HCT116 (cell line): ENCODE data around the gene ENHO. TPM values are rescaled to one million over a fixed set of nuclear protein-coding genes. Genes with fewer than 3 reads are reported as not detected.

Experiments used
- ATAC-seq: fragments of 200-7000 bp; cut with Tn5 transposase; 2 replicates; pipeline ENCODE4 v1.9.1; 2020; ENCODE audit warnings: mild to moderate bottlenecking, moderate library complexity
- BruUV-seq: library from RNA; stranded (reverse); fragments of 400-500 nt; replicated peaks from 2 replicates; lab custom pipeline; 2021; lab: Mats Ljungman, UMichigan
- CTCF ChIA-PET: fragments of 300-600 bp; sonication (Branson Sonifier 250); formaldehyde crosslinking; loops from one replicate; lab custom pipeline; 2021; ENCODE audit warnings: antibody characterized with exemption; lab: Charles Lee
- POLR2A ChIA-PET: fragments of 300-600, 350-600 bp; sonication (Branson Sonifier 250); formaldehyde crosslinking; loops from one replicate; lab custom pipeline; 2021; ENCODE audit warnings: antibody characterized with exemption; lab: Charles Lee
- RAD21 ChIA-PET, 2 experiments: fragments of 300-600 bp; sonication (Branson Sonifier 250); formaldehyde crosslinking; loops; one replicate each; lab custom pipeline; 2023; ENCODE audit warnings: low total read pairs in 2 of 2; ENCODE audit not compliant: uncharacterized antibody in 2 of 2, unreplicated experiment in 2 of 2, low non-redundant PET in 1 of 2; lab: Charles Lee
- DNase-seq: peaks from one replicate; pipeline ENCODE4 v3.0.0-alpha.2; 2010; ENCODE audit warnings: low read depth, low spot score
- H2AFZ ChIP-seq: fragments of 200-600 bp; shearing (Covaris generic), sonication (generic); 2 replicates; pipeline ENCODE4 v1.6.1; 2017; ENCODE audit warnings: low read depth, mixed run types, mixed read lengths, antibody characterized with exemption, low read length; ENCODE audit not compliant: poor library complexity, severe bottlenecking
- H3K27ac ChIP-seq: 2 replicates; pipeline ENCODE4 v1.5.1; 2012; ENCODE audit warnings: low read depth, low read length
- H3K27me3 ChIP-seq: fragments of 200-600 bp; sonication (generic); 2 replicates; pipeline ENCODE4 v1.6.1; 2016; ENCODE audit warnings: mixed run types, low read length, mixed read lengths; ENCODE audit not compliant: insufficient read depth
- H3K36me3 ChIP-seq, 2 experiments: fragments of 200-500 bp in 1 of 2; fragments of 200-600 bp in 1 of 2; sonication (Bioruptor generic) in 1 of 2; sonication (generic) in 1 of 2; 2 replicates each; pipeline versions ENCODE4 v1.5.1 to v1.6.1; 2014 to 2016; ENCODE audit warnings: low read length in 2 of 2, inconsistent platforms in 1 of 2, mixed read lengths in 1 of 2, mixed run types in 1 of 2; ENCODE audit not compliant: insufficient read depth in 2 of 2, control insufficient read depth in 1 of 2
- H3K4me1 ChIP-seq, 2 experiments: fragments of 200-600 bp in 1 of 2; sonication (generic) in 1 of 2; 2 replicates each; pipeline versions ENCODE4 v1.5.1 to v1.6.1; 2012 to 2017; ENCODE audit warnings: low read length in 2 of 2, inconsistent platforms in 1 of 2, mild to moderate bottlenecking in 1 of 2, mixed read lengths in 1 of 2, mixed run types in 1 of 2, moderate library complexity in 1 of 2; ENCODE audit not compliant: insufficient read depth in 2 of 2, control insufficient read depth in 1 of 2
- H3K4me2 ChIP-seq: fragments of 200-600 bp; sonication (generic); 2 replicates; pipeline ENCODE4 v1.6.1; 2017; ENCODE audit warnings: mixed run types, low read length, mixed read lengths
- H3K4me3 ChIP-seq, 2 experiments: fragments of 200-600 bp in 1 of 2; sonication (generic) in 1 of 2; replicated peaks in 1 of 2; 2 replicates each; pipeline ENCODE4 v1.5.1; 2011 to 2016; ENCODE audit warnings: low read length in 2 of 2, control low read depth in 1 of 2, low read depth in 1 of 2, mild to moderate bottlenecking in 1 of 2, mixed read lengths in 1 of 2, mixed run types in 1 of 2
- H3K79me2 ChIP-seq: fragments of 200-600 bp; sonication (generic); 2 replicates; pipeline ENCODE4 v1.6.1; 2017; ENCODE audit warnings: mild to moderate bottlenecking, mixed run types, low read length, moderate library complexity, mixed read lengths; ENCODE audit not compliant: insufficient read depth
- H3K9ac ChIP-seq: fragments of 200-600 bp; sonication (generic); 2 replicates; pipeline ENCODE4 v1.6.1; 2016; ENCODE audit warnings: low read length, mixed read lengths
- H3K9me2 ChIP-seq: fragments of 200-600 bp; sonication (generic), shearing (Covaris generic); 2 replicates; pipeline ENCODE4 v1.6.1; 2017; ENCODE audit warnings: mixed run types, mild to moderate bottlenecking, moderate library complexity; ENCODE audit not compliant: insufficient read depth
- H3K9me3 ChIP-seq, 2 experiments: fragments of 200-500 bp in 1 of 2; fragments of 200-600 bp in 1 of 2; sonication (Bioruptor generic) in 1 of 2; sonication (generic) in 1 of 2; 2 replicates each; pipeline ENCODE4 v1.6.1; 2014 to 2017; ENCODE audit warnings: low read length in 2 of 2, mixed read lengths in 2 of 2, inconsistent platforms in 1 of 2, low read depth in 1 of 2, mild to moderate bottlenecking in 1 of 2, mixed run types in 1 of 2, moderate library complexity in 1 of 2; ENCODE audit not compliant: control insufficient read depth in 1 of 2, insufficient read depth in 1 of 2
- H4K20me1 ChIP-seq: fragments of 200-600 bp; sonication (generic), shearing (Covaris generic); 2 replicates; pipeline ENCODE4 v1.6.1; 2017; ENCODE audit warnings: mixed run types, mild to moderate bottlenecking, moderate library complexity; ENCODE audit not compliant: insufficient read depth
- CBX3 ChIP-seq: IDR thresholded peaks from 2 replicates; pipeline ENCODE4 v1.6.1; 2012; ENCODE audit warnings: low read depth
- CEBPB ChIP-seq: IDR thresholded peaks from 2 replicates; pipeline ENCODE4 v1.6.1; 2012; ENCODE audit warnings: low read depth
- EGR1 ChIP-seq: IDR thresholded peaks from 2 replicates; pipeline ENCODE4 v1.6.1; 2012; ENCODE audit warnings: low read depth
- ELF1 ChIP-seq: IDR thresholded peaks from 2 replicates; pipeline ENCODE4 v1.6.1; 2012; ENCODE audit warnings: low read depth, borderline replicate concordance
- EZH2 ChIP-seq: fragments of 200-600 bp; sonication (generic); IDR thresholded peaks from 2 replicates; pipeline ENCODE4 v1.6.1; 2017; ENCODE audit warnings: antibody characterized with exemption, mixed run types
- EZH2phosphoT487 ChIP-seq: fragments of 200-600 bp; IDR thresholded peaks from 2 replicates; pipeline ENCODE4 v1.6.1; 2018; ENCODE audit warnings: antibody characterized with exemption, borderline replicate concordance
- FOSL1 ChIP-seq: IDR thresholded peaks from 2 replicates; pipeline ENCODE4 v1.6.1; 2012; ENCODE audit warnings: low read depth
- JUND ChIP-seq: IDR thresholded peaks from 2 replicates; pipeline ENCODE4 v1.6.1; 2012
- MAX ChIP-seq: IDR thresholded peaks from 2 replicates; pipeline ENCODE4 v1.6.1; 2012
- POLR2A ChIP-seq: IDR thresholded peaks from 2 replicates; pipeline ENCODE4 v1.7.0; 2011; ENCODE audit warnings: borderline replicate concordance; ENCODE audit not compliant: insufficient read depth, insufficient read length; ENCODE audit errors: extremely low read depth
- RAD21 ChIP-seq: IDR thresholded peaks from 2 replicates; pipeline ENCODE4 v1.6.1; 2012; ENCODE audit warnings: low read depth, mild to moderate bottlenecking
- SIN3A ChIP-seq: IDR thresholded peaks from 2 replicates; pipeline ENCODE4 v1.6.1; 2012; ENCODE audit warnings: low read depth
- SRF ChIP-seq: IDR thresholded peaks from 2 replicates; pipeline ENCODE4 v1.6.1; 2012; ENCODE audit warnings: low read depth
- YY1 ChIP-seq: IDR thresholded peaks from 2 replicates; pipeline ENCODE4 v1.6.1; 2011; ENCODE audit warnings: low read length, low read depth, moderate library complexity, mild to moderate bottlenecking; ENCODE audit not compliant: insufficient replicate concordance; ENCODE audit errors: extremely low read depth
- ZFX ChIP-seq: fragments of 450-650 bp; IDR thresholded peaks from 2 replicates; pipeline ENCODE4 v1.6.1; 2017
- ZNF274 ChIP-seq: fragments of 200-500 bp; sonication (Bioruptor generic); IDR thresholded peaks from 2 replicates; pipeline ENCODE4 v1.6.1; 2014; ENCODE audit warnings: mild to moderate bottlenecking, low read depth, low read length, inconsistent platforms
- intact Hi-C: fragments of 100-400 bp; cut with micrococcal nuclease; formaldehyde crosslinking; loops from 2 replicates; pipeline ENCODE4 v1.10.0; 2022
- total RNA-seq: library from RNA; stranded (reverse); gene quantifications from one replicate; pipeline ENCODE4 v1.2.1, GENCODE V29; 2021; ENCODE audit not compliant: unreplicated experiment
- TF ChIP-seq, protein P1 (sequence below): IDR thresholded peaks from 2 replicates; pipeline ENCODE4 v1.6.1; 2012; ENCODE audit warnings: low read depth
- TF ChIP-seq, protein P2 (sequence below): IDR thresholded peaks from 2 replicates; pipeline ENCODE4 v1.6.1; 2012

ENHO gene
- total RNA-seq, 1 experiment from 2014 or later, result 6.1 TPM

DNA sequence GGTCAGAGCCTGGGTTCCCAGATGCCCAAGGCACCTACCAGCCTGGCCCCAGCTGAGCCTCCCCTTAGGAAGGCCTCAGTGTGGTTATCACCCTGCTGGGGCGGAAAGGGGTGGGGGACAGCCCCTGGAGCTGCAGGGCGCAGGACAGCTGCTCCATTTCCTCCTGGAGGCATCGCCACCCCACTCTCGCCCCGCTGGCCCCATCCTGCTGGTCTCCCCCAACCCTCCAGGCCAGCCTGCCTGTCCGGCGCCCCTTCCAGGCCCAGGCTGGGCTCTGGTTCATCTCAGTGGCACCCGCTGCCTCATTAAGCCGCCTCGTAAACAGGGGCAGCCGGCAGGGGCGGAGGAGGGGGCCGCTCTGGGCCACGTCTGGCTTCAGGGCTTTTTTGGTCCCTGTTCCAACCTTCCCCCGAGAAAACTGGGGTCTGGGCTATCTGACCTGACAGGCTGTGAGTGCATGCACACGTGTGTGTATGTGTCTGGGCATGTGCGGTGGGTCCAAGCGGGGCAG is 30.8 kb upstream of the ENHO start:
- DNase-seq, result no peak
- ChIA-PET POLR2A (no interaction called here), RAD21 (no interaction called here), CTCF (no interaction called here)
- Histone ChIP-seq H3K36me3 (no peaks in the 10 kb centered on the region), H3K27ac (no peak overlapping the region), H4K20me1 (no peaks in the 10 kb centered on the region), H3K9me2 (no peaks in the 10 kb centered on the region), H3K9me3 (no peaks in the 10 kb centered on the region), H3K4me1 (no peaks in the 10 kb centered on the region), H3K4me3 (no peak overlapping the region), H3K79me2 (no peaks in the 10 kb centered on the region), H3K9ac (no peak overlapping the region), H2AFZ (no peak overlapping the region), H3K27me3 (no peaks in the 10 kb centered on the region), H3K4me2 (no peak overlapping the region)
- TF ChIP-seq JUND (no peak), ZNF274 (no peak), POLR2A (no peak), EZH2 (no peak), ELF1 (no peak)
- TF ChIP-seq, protein P1, sequence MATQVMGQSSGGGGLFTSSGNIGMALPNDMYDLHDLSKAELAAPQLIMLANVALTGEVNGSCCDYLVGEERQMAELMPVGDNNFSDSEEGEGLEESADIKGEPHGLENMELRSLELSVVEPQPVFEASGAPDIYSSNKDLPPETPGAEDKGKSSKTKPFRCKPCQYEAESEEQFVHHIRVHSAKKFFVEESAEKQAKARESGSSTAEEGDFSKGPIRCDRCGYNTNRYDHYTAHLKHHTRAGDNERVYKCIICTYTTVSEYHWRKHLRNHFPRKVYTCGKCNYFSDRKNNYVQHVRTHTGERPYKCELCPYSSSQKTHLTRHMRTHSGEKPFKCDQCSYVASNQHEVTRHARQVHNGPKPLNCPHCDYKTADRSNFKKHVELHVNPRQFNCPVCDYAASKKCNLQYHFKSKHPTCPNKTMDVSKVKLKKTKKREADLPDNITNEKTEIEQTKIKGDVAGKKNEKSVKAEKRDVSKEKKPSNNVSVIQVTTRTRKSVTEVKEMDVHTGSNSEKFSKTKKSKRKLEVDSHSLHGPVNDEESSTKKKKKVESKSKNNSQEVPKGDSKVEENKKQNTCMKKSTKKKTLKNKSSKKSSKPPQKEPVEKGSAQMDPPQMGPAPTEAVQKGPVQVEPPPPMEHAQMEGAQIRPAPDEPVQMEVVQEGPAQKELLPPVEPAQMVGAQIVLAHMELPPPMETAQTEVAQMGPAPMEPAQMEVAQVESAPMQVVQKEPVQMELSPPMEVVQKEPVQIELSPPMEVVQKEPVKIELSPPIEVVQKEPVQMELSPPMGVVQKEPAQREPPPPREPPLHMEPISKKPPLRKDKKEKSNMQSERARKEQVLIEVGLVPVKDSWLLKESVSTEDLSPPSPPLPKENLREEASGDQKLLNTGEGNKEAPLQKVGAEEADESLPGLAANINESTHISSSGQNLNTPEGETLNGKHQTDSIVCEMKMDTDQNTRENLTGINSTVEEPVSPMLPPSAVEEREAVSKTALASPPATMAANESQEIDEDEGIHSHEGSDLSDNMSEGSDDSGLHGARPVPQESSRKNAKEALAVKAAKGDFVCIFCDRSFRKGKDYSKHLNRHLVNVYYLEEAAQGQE, result no peak
- no peak for ATAC-seq
- no TSS peak for BruUV-seq
- intact Hi-C loops, result no loop called here

- H3K9ac ChIP-seq, result no peak overlapping the region
- BruUV-seq, result no TSS peak
- DNase-seq, result no peak
- no peak overlapping the region for H3K4me2 ChIP-seq
- H3K9me3 ChIP-seq, result no peaks in the 10 kb centered on the region
- intact Hi-C loops, result no loop called here
- no peaks in the 10 kb centered on the region for H3K27me3 ChIP-seq
- H3K4me1 ChIP-seq, result no peaks in the 10 kb centered on the region
- CTCF ChIA-PET, result no interaction called here
- H2AFZ ChIP-seq, result no peak overlapping the region
- no peak overlapping the region for H3K27ac ChIP-seq
- RAD21 ChIA-PET, result no interaction called here
- H3K9me2 ChIP-seq, result no peaks in the 10 kb centered on the region
- POLR2A ChIA-PET, result no interaction called here
- H4K20me1 ChIP-seq, result no peaks in the 10 kb centered on the region
- H3K79me2 ChIP-seq, result no peaks in the 10 kb centered on the region
- no peaks in the 10 kb centered on the region for H3K36me3 ChIP-seq
- H3K4me3 ChIP-seq, result no peak overlapping the region
- no peak for ATAC-seq
- TF ChIP-seq MAX, result no peak
- TF ChIP-seq EGR1, result no peak
- TF ChIP-seq RAD21, result no peak
- no peak for TF ChIP-seq CBX3
- no peak for TF ChIP-seq EZH2phosphoT487
- TF ChIP-seq, protein P2, sequence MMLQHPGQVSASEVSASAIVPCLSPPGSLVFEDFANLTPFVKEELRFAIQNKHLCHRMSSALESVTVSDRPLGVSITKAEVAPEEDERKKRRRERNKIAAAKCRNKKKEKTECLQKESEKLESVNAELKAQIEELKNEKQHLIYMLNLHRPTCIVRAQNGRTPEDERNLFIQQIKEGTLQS, result no peak
- TF ChIP-seq SRF, result no peak
- TF ChIP-seq EZH2, result no peak
- TF ChIP-seq YY1, result no peak
- no peak for TF ChIP-seq JUND
- TF ChIP-seq ZFX, result no peak
- TF ChIP-seq FOSL1, result no peak
- no peak for TF ChIP-seq SIN3A
- TF ChIP-seq CEBPB, result no peak
- TF ChIP-seq ELF1, result no peak
Observed at GRCh38 chr9:34552986-34553385, 30.2 kb upstream of the ENHO start.
